GM18951 (cell line): Measurements from ENCODE around the gene MYO1D.

Experiments
- POLR2A ChIP-seq: IDR thresholded peaks from 4 replicates; pipeline ENCODE4 v1.6.1; 2011; ENCODE audit warnings: mild to moderate bottlenecking; ENCODE audit not compliant: insufficient read length, insufficient read depth; ENCODE audit errors: extremely low read depth
- in situ Hi-C: fragments of 300-500 bp; cut with MboI; formaldehyde crosslinking; loops from one replicate; pipeline ENCODE4 v1.12.0; 2022; ENCODE audit warnings: low sequenced_read_pairs, mixed read lengths, inconsistent platforms; ENCODE audit not compliant: unreplicated experiment

The MYO1D gene

DNA sequence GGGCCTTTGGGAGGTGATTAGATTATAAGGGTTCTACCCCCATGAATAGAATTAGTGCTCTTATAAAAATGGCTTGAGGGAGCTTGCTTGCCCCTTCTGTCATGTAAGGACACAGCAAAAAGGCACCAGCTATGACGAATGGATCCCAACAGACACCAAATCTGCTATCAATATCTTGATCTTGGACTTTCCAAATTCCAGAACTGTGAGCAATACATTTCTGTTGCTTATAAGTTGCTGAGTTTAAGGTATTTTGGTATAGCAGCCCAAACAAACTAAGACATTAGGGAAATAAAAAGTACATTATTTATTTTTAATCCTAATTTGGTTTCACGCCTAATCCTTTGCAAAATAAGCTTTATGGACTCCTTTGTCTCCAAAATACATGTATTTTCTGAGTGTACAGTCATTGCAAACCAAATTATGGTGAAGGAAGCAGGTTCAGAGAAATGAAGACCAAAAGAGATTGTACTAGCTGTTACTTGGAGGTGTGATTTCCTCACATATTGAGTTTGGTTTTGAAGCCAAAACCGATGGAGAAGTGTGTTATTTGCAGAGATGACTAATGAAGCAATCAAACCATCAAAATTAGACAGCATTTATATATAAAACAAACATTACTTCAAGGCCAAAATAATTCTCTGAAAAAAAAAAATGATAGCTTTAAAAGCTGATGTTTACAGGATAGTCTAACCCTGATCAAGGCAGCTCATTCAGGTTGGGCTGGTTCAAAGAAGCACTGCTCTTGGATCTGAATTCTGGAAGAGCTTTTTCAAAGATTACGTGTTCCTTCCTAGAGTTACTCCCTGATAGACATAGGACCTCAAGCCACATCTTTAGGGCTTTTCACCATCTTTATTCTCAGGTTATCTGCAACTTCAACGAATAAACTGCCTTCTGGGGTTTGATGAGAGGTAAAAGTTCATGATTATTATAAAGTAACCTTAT is 71.6 kb downstream of the MYO1D start:
- no peak for TF ChIP-seq POLR2A
- in situ Hi-C loops: no loop called here

- no peak for TF ChIP-seq POLR2A
- in situ Hi-C loops: no loop called here
Measured at GRCh38 chr17:32803544-32803943, 73.4 kb downstream of the MYO1D start.

DNA sequence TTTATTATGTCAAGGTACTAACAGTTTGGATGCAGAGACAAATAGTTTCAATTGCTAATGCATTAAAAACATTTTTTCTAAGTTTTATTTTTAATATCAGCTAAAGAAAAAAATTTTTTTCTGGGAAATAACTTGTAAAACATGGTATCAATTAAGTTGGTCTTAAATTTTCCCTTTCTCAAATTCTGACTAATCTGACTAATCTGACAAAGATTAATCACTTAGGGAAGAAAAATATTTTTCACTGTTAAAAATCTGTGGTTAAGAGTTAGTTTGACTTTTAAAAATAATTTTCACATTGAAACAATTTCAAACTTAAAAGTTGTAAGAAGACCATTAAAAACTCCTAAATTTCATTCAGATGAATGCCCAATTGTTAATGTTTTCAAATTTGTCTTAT is 74.6 kb downstream of the MYO1D start:
- in situ Hi-C loops: no loop called here
- no peak for TF ChIP-seq POLR2A

GRCh38 chr17:32801641-32802040 is 75.3 kb downstream of the MYO1D start:
- no peak for TF ChIP-seq POLR2A
- in situ Hi-C loops: no loop called here

DNA sequence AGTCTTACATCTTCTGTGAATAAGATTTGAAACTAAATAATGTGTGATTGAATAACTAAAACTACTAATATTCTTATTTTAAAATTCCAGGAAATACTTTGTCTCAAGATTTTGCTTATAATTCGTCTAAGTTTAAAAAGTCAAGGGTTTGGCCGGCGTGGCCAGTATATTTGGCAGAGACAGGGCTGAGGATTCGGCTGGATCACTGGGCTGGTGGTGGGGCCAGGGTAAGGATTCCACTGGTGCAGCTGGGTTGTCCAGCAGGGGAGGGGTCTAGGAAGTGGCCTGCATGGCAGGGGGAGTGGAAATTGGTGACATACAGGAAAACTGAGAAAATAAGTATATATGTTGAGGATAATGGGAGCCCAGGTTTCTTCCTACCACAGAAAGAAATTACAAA is 75.7 kb downstream of the MYO1D start:
- in situ Hi-C loops: no loop called here

GRCh38 chr17:32798938-32799337 is 78.0 kb downstream of the MYO1D start:
- TF ChIP-seq POLR2A: no peak
- in situ Hi-C loops: no loop called here

More for the DNA sequence above, 75.7 kb downstream of the MYO1D start:
- no peak for TF ChIP-seq POLR2A

GRCh38 chr17:32795339-32795979 is 81.5 kb downstream of the MYO1D start:
- no peak for TF ChIP-seq POLR2A
- in situ Hi-C loops: no loop called here

DNA sequence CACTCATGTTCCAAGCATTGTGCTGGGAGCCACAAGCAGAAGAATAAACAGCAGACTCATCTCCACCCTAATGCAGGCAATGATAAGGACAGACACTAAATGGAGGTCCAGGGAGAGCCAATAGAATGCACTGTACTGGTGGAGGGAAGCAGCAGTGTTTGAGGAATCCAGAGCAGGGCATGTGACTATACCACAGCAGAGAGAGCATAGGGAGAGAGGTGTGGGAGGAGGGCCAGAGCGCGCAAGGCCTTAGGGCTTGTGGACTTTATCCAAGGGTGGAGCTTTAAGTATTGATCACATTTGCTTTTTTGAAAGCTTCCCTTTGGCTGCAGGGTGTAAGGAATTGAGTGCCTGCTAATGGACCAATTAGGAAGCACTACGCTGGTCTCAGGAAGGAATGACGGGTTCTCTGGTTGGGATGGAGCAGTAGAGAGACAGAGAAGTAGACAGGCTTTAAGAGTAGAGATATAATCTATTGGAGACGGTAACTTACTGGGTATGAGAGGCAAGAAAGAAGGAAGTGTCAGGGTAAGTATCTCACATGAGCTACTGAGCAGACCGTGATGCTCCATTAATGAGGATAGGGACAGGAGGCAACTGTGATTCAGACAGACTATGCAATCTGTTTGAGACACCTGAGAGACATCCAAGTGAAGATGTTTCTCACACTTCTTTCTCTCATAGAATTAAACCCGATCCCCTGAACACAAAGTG is 82.2 kb downstream of the MYO1D start:
- in situ Hi-C loops: no loop called here
- TF ChIP-seq POLR2A: no peak

DNA sequence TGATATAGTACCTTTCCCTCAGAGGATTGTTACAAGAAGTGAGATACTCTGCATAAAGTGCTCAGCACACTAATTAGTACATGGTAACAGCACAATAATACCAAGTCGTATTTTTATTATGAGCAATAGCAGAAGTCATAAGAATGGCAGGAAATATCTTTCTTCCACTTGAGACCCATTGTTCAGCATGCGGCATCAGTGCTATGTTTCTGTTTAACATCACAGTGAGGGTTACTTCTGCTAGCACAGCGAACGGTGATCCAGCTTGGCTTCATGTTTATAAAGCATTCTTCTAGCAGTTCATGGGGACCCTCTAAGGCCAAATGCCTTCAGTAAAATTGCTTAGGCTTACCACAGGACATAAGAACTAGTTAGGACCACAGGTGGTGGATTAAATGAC is 83.1 kb downstream of the MYO1D start:
- no peak for TF ChIP-seq POLR2A
- in situ Hi-C loops: no loop called here

DNA sequence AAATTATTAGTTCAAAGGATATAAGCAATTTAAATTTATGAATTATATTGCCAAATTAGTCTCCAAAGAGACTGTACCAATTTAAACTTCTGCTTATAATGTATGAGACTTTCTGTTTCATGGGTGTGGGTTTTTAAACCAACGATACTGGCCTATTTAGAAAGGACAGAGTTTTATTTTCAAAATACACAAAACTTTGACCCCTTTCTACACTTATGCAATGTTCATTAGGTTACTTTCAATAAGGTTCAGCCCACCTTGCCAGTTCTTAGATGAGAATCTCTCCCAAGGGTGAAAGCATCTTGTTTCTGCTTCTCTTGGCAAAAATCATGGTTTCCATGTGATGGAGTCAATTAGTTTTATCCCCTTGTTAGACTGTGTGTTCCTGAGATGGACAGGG is 84.7 kb downstream of the MYO1D start:
- no peak for TF ChIP-seq POLR2A
- in situ Hi-C loops: no loop called here

DNA sequence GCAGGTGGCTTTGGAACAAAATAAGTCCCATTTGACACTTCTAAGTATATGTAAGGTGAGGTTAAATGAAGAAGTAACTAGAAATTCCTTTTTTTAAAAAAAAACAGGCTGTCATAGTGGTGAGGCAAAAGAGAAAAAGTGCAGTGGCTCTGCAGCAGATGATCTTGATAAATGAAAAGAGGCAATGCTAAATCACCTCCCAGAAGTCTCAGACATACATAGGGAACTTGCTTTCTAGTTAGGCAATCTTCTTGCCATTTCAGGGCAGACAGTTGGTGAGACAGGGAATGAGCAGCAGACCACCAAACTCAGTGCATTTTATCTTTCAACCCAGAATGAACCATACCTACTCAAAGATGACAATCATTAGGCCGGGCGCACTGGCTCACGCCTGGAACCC is 90.8 kb downstream of the MYO1D start:
- TF ChIP-seq POLR2A: no peak
- in situ Hi-C loops: loop anchor here (10.0 kb wide), 1 partner anchor 89 kb away; the partner anchor contains the start of gene MYO1D

DNA sequence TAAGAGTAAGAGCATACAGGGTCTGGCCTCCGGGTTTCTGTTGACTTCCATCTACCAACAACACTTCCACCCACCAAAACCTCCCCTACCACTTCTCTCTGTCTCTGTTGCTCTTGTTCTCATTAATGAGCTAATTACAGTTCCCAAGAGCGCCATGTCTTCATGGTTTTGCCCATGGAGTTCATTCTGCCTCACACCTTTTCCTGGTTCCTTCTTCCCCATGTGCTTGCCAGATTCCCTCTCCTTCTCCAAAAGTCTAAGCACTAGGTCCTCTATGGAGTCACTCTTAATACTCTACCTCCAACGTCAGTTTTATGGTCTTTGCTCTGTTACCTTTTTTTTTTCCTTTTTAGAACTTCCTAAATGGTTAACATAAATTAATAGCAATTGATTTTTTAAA is 92.8 kb downstream of the MYO1D start:
- in situ Hi-C loops: loop anchor here (10.0 kb wide), 1 partner anchor 91 kb away; the partner anchor contains the start of gene MYO1D

DNA sequence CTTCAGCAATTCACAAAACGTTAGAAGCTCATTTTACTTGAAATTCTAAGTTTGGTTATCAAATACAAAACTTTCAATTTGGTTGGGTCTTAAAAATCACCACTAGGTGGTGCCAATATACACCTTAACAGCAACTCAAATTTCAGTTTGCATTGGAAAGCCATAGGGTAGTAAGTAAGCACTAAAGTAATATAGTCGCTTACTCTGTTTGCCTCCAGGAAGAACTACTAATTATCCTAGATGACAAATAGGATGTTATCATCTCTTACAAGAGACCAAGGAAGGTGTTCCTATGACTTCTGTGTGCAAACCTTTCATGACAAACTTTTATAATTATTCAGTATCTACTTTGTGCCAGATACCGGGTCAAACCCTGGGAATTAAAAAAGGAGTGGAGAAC is 93.3 kb downstream of the MYO1D start:
- in situ Hi-C loops: loop anchor here (10.0 kb wide), 1 partner anchor 91 kb away; the partner anchor contains the start of gene MYO1D
- TF ChIP-seq POLR2A: no peak

More for the DNA sequence above, 92.8 kb downstream of the MYO1D start:
- TF ChIP-seq POLR2A: no peak
